Sciatic nerve (tissue), 2 donors: Measurements from ENCODE around the gene USF3. TPM values are rescaled to one million over a fixed set of nuclear protein-coding genes. Genes with fewer than 3 reads are reported as not detected.

Experiments
- ATAC-seq: fragments of 200-7000 bp; cut with Tn5 transposase; one replicate; pipeline ENCODE4 v1.9.1; 2020; ENCODE audit warnings: mild to moderate bottlenecking, moderate library complexity
- DNase-seq: peaks from one replicate; pipeline ENCODE4 v3.0.0-alpha.2; 2020; ENCODE audit warnings: low spot score
- intact Hi-C: fragments of 100-400 bp; cut with DNase I; formaldehyde crosslinking; loops from one replicate; pipeline ENCODE4 v1.14.2; 2022
- total RNA-seq: library from RNA; stranded (reverse); fragmentation: NEBNext Ultra II Directional; extraction: Animal tissue kit (Norgen Biotek cat#: 25700); gene quantifications from one replicate; pipeline ENCODE4 v1.2.1, GENCODE V29; 2021
- donor health status: DM: no; HTN: no; CAD: no.
- donor health status: DM: no; HTN: no; CAD: no.

Gene USF3, protein sequence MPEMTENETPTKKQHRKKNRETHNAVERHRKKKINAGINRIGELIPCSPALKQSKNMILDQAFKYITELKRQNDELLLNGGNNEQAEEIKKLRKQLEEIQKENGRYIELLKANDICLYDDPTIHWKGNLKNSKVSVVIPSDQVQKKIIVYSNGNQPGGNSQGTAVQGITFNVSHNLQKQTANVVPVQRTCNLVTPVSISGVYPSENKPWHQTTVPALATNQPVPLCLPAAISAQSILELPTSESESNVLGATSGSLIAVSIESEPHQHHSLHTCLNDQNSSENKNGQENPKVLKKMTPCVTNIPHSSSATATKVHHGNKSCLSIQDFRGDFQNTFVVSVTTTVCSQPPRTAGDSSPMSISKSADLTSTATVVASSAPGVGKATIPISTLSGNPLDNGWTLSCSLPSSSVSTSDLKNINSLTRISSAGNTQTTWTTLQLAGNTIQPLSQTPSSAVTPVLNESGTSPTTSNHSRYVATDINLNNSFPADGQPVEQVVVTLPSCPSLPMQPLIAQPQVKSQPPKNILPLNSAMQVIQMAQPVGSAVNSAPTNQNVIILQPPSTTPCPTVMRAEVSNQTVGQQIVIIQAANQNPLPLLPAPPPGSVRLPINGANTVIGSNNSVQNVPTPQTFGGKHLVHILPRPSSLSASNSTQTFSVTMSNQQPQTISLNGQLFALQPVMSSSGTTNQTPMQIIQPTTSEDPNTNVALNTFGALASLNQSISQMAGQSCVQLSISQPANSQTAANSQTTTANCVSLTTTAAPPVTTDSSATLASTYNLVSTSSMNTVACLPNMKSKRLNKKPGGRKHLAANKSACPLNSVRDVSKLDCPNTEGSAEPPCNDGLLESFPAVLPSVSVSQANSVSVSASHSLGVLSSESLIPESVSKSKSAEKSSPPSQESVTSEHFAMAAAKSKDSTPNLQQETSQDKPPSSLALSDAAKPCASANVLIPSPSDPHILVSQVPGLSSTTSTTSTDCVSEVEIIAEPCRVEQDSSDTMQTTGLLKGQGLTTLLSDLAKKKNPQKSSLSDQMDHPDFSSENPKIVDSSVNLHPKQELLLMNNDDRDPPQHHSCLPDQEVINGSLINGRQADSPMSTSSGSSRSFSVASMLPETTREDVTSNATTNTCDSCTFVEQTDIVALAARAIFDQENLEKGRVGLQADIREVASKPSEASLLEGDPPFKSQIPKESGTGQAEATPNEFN (N-terminal part only)
- 21.6 TPM for total RNA-seq

DNA sequence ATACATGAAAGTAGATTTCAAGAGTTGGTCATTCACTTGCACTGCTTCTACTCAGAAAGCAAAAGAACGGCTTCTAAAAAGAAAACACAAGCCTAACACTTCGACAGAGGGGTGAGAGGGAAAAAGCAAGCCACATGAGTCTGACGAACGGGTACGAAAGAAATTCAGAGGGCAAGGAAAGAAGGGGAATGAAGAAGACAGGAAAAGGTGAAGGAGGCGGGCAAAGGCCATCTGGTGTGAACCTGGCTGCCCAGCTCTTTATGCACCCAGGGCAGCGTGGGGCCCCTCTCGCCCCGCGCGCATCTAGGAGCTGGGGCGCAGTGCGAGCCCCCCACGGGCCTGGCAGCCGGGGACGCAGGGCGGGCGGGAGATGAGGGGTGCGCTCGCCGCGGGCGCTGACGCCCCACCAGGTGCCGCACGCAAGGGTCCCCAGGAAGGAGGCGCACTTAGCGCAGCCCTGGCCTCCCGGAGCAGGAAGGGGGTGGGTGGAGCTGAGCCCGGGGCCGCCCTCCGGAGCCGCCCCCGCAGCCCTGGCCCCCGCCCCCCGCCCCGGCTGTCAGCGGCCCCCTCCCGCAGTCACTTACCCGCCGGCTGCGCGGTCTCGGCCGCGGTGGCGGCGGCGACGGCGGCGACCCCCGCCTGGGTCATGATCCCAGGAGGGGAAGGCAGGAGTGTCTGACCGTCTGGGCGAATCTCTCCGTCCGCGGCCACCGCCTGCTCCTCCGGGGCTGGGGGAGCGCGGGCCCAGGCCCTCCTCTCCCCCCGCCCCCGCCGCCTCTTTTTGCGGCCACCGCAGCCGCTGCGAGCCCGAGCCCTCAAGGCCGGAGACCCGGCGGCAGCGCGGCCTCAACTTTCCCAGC is at the start of gene USF3:
Gene USF3, minus strand, starts transcription at position 857 of the 860 bp plus-strand sequence. CDS start 21,764 bp downstream, outside the sequence.
- peak; percentile 89 for DNase-seq
- intact Hi-C loops: no loop called here

DNA sequence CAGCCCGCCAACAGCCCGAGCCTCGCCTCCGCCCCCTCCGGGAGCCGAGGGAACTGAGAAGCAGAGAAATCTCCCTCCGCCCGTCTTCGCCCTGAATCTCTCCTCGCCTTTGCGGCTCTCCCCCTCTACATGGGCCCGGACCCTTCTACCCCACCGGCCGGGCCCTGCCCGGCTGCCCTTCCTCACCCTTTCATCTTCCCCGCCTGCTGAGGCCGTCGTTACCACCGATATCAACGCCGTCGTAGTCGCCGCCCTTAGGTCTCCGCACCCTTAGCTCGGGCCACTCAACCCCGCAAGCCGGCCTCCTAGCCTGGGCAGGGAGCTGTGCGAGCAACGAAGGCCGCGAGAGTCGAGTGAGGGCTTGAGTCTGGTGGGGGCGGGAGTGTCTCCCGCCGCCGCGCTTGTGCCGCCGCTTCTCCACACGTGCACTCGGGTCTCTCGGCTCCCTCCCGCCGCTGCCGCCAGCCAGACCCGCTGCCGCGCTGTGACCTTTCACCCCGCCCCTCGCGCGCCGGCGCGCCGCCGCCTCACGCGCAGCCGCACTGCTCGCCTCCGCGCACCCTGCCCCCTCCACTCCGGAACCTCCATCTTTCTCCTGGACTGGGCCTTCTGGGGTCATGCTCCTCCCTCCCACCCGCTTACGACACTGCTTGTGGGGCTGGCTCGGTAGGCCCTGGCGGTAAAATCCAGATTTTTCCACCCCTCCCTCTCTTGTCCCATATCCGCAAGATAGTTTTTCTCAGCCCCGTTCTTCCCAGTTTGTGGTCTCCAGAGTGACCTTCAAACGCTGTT is 49.5 kb upstream of the USF3 start, which contains the start of gene NAA50:
Gene NAA50, minus strand, starts transcription at position 494 of the 792 bp plus-strand sequence. Its CDS starts 300 bp downstream, at position 194.
- DNase-seq: peak; percentile 97
- ATAC-seq: peak; percentile 97
- intact Hi-C loops: no loop called here

More for the DNA sequence above, at the start of gene USF3:
- peak; percentile 66 for ATAC-seq

DNA sequence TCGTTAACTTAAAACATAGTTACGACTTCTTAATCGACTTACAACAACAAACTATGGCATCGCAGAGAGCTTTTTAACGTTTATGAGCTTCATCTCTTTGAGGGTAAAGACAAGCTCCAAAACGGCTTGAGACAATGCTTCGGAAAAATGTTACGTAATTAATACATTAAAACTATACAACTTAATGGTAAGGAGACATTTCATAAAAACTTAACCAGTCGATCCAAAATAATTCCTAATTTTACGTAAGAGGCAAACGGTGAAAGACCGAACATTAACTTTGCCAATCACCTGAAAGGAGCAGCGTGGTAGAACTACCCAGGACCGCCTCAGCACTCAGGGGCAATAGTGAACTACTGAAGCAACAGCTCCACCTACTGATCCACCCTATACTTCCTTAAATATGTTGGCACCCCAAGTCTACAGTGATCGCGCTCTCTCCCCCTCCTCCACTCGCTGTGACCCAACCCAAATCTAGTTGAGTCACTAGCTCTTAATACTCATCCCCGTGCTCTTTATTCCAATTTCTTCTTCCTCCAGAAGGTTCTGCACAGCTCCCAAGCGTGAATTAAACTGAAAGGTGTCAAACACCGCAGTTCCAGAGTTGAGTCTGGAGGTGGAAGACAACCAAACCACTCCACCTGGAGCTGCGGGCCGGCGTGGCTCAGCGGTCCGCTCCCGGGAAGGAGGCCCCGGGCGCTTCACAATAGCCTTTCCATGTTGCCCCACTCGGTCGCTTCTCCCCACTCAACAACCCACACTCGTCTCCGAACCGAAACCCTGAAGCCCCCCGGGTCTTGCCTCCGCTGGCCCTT is 48.7 kb upstream of the USF3 start:
- intact Hi-C loops: no loop called here
- peak; percentile 81 for ATAC-seq

DNA sequence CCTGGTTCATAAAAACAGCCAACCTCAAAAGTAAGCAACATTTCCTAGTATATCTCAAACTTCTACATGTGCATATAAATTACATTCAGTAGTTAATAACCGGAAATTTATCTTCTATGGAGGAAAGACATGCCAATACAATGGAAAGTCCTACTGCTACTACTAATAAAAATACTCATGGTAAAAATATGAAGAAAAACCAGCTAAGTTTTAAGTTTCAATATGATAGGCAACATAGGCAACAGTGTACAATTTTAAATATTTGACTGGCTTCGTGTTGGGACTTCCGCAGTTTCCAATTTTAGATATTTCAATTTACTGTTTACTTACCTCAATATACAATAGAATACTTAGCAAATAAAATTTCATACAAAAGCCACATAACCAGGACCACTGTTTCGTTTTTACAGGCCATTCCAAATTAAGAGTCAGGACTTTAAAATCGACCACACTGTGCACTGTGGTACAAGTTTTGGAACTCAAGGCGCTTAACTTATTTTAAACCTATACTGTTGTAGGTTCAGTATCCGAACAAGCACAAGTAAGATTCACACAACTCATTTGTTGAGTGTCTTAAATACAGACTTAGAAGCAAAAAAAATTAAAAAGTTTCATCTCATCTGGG is 46.7 kb upstream of the USF3 start:
- intact Hi-C loops: no loop called here
- DNase-seq: no peak
- ATAC-seq: no peak

More for the DNA sequence above, 48.7 kb upstream of the USF3 start:
- DNase-seq: peak; percentile 73

DNA sequence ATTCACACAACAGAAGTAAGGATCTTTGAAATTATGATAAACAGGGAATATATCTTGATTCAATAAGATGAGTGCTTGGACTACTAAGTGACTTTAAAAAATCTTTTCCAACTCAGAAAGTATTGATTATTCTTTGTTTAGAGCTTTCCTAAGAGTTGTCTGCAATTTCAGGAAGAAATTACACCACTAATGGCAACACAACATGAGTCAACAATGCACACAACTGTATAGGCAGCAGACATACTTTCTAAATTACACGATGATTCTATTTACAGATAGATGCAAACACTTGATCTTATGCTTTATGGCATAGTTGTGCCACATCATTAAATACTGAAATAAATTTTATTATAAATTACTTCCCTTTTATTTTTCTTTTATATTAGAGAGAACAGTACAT is 45.2 kb upstream of the USF3 start:
- ATAC-seq: no peak
- no peak for DNase-seq
- intact Hi-C loops: no loop called here

DNA sequence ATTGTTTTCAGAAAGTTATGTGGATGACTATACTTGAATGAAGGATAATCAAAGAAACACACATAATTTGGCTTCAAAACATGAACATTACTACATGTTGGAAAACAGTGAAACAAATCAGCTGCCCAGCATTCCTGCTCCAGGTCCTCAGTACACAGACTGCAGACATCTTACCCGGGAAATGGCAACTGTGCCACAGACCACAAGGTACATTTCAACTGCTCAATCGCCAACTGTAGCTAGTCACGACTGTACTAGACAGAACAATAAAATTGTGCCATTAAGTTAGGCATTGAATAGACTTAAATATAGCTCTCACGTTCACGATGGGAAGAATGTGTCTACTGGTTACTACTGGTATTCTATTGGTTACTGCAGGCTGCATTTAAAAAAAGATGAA is 44.6 kb upstream of the USF3 start:
- intact Hi-C loops: no loop called here
- ATAC-seq (no peak), DNase-seq (no peak)

DNA sequence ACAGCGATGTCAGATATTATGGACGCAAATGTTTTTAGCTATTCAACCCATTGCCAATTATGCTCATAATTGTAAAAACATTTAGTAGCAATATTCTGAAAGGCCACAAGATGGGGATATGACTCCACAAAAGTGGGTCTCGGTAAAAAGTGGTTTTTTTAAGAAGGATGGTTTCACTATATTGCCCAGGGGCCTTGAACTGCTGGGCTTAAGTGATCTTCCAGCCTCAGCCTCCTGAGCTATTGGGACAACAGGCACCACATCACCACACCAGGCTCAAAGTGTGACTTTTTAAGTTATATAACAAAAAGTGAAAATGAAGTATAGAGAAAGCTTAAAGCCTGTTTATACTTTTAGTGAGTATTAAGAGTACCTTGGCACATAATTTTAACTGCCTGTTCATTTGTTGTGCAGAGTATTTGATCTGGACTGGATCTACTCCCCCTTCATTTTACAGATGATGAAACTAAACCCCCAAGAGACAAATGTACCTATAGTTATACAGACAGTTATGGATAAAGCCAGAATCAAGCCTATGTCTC is 40.2 kb upstream of the USF3 start:
- ATAC-seq: peak; percentile 91
- no peak for DNase-seq
- intact Hi-C loops: no loop called here

DNA sequence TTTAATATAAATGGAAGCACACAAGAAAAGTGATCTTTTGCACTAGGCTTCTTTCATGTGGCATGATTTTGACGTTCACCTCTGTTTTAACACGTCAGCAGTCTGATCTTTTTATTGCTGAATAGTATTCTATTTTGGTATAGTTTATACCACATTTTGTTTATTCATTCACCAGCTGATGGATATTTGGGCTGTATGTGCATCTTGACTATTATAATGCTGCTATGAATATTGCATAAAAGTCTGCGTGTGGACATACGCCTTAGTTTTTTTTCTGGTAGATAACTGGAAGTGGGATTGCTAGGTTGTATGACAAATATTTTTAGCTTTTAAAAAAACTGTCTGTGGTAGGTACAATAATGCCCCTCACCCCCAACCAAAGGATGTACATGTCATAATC is 35.3 kb upstream of the USF3 start:
- intact Hi-C loops: no loop called here
- DNase-seq (no peak), ATAC-seq (no peak)

DNA sequence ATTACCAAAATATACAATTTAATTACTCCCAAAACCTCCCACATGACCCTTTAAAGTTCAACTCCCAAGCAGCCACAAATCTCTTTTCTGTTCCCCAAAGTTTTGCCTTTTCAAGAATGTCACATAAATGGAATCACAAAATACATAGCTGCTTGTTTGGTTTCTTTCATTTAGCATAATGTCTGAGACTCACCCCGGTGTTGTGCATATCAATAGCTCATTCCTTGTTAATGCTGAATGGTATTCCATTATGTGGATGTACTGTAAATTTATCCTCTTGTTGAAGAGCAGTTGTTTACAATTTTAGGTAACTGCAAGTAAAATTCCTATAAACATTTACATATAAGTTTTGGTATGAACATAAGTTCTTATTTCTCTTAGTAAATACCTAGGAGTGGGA is 34.1 kb upstream of the USF3 start:
- intact Hi-C loops: no loop called here
- no peak for ATAC-seq
- no peak for DNase-seq

DNA sequence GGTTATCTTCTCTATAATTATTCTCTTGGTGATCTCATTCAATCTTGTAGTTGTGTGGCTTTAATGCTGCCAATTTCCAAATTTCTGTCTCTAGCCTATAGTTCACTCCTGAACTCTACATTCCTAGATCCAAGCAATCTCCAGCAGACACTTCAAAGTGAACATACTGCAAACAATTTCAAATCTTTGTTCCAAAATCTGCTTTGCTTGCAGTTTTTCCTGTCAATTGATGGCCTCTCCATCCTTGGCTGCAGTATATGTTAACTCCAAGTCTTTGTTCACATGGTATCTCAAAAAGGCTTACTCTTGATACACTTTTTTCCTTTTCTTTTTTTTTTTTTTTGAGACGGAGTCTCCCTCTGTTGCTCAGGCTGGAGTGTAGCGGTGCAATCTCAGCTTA is 32.2 kb upstream of the USF3 start:
- DNase-seq: no peak
- ATAC-seq: no peak
- intact Hi-C loops: no loop called here

DNA sequence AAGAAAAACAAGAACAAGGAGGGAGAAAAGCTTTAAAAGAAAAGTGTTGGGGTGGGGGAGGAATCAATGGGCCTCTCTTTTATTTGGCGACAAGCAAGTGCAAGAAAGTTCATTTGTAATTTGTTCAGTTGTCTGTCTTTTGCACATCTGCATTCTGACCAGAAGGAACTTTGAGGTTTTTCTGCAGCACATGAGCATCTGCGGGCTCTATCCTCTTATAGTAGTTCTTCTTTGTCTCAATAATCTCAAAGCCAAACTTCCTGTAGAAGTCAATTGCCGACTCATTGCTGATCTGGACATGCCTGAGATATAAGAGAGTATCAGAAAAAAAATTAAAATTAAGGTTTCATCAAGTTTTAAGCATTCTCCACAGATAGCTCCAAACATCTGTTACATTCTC is 25.2 kb upstream of the USF3 start:
- no peak for ATAC-seq
- intact Hi-C loops: no loop called here
- no peak for DNase-seq

DNA sequence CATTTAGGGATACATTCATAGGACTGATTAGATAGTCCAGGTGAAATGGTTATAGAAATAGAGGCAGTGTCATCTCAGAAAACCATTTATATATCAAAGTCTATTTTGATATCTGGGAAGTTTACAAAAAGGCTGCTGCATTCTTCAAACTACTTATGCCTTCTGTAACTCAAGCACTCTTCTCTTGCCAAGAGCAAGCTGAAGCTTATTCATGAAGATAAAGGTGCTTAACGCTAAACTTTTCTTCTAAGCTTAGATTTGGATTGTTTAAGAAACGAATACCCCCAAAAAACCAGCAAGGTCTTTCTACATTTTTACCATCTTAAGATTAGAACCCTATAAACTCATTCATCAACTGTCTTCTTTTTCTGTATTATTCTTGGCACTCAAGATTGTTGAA is 23.3 kb upstream of the USF3 start:
- DNase-seq: no peak
- ATAC-seq: no peak
- intact Hi-C loops: no loop called here

DNA sequence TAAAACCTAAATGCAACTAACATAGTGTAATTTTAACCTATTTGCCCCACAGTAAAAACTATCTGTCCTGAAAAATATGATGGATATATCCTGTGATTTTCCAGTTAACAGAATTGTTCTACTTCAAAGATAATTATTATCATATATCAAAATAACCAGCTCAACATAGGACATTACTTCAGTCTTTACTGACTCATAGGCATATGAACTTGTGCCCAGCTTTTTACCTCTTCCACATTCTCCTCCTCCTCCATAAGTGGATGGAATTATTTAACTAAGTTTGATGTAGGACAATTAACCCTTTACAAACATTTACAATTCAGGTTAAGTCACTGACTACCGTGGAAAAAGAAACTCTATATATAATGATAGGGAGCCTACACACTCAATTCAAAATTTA is 22.9 kb upstream of the USF3 start:
- intact Hi-C loops: no loop called here
- ATAC-seq (no peak), DNase-seq (no peak)

DNA sequence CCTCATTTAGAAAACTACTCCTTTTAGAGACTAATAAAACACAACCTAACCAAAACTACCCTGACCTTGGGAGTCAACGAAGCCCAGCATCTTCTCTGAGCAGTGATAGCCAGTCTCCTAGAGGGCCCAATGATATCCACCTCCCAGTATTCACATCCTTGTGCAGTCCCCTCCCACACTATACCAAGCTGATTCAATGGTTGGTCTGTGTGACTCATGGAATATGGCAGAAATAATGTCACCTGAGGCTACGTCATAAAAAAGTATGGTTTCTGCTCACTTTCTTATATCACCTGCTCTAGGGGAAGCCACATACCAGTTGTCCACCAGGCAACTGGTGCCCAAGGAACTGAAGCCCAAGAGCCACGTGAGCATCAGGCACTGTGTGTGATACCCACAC is 21.4 kb upstream of the USF3 start:
- intact Hi-C loops: no loop called here

DNA sequence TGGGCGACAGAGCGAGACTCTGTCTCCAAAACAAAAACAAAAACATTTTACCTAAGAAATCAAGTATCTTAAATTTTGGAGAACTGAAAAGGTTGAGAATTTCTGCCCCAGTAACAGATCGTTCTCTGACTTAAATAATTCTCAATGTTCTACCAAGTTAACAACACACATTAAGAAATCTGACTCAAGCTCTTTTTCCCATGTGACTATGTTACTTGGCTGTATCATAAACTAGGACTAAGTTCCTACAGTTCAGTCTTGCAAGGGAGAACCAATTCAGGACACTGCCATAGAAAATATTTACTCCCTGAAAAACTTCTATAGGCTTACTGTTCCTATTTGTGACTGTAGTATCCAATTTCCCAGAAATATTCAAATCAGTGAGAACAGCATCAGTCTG is 20.9 kb upstream of the USF3 start:
- ATAC-seq (peak; percentile 20), DNase-seq (no peak)
- intact Hi-C loops: no loop called here

More for the DNA sequence above, 21.4 kb upstream of the USF3 start:
- DNase-seq: no peak
- ATAC-seq: no peak

DNA sequence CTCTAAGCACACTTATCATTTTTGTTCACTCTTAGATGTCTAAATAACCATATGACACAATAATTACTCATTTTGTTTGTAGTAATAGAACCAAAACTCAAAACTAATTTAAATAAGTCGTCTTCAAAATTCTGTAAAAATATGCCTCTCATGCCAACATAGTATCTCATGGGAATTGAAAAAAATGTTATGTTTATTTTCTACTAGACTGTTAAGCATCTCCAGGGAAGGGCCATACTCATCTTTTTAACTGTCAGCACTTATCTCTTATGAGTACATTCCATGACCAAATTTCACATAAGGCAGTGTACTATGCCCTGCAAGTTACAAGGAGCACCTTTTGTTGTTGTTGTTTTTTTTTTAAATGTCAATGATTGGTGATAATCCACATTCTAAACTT is 18.3 kb upstream of the USF3 start:
- ATAC-seq (peak; percentile 44), DNase-seq (no peak)
- intact Hi-C loops: no loop called here
